OCI-LY3 (cell line): ENCODE measurements around the gene EVA1A.

Source experiments
- H2AFZ ChIP-seq: fragments of 200-600, 300-600 bp; shearing (Covaris generic); 2 replicates; pipeline ENCODE4 v1.6.0; 2014; ENCODE audit warnings: antibody characterized with exemption, low read depth, low read length
- H3K27ac ChIP-seq: fragments of 200-600, 300-600 bp; sonication (generic); 2 replicates; pipeline ENCODE4 v1.5.1; 2014; ENCODE audit warnings: mild to moderate bottlenecking, low read length, moderate library complexity, mixed read lengths
- H3K27me3 ChIP-seq: fragments of 200-600, 300-600 bp; sonication (generic); 2 replicates; pipeline ENCODE4 v1.6.1; 2014; ENCODE audit warnings: low read depth, low read length, mixed read lengths
- H3K36me3 ChIP-seq: fragments of 200-600, 300-600 bp; sonication (generic); replicated peaks from 2 replicates; pipeline ENCODE3; 2014; ENCODE audit warnings: low read depth, low read length, mixed read lengths
- H3K4me1 ChIP-seq: fragments of 300-600, 200-600 bp; sonication (generic); 2 replicates; pipeline ENCODE4 v1.6.1; 2014; ENCODE audit warnings: low read length, mixed read lengths
- H3K4me2 ChIP-seq: fragments of 200-600, 300-600 bp; sonication (generic); 2 replicates; pipeline ENCODE4 v1.6.1; 2014; ENCODE audit warnings: low read length, mixed read lengths
- H3K4me3 ChIP-seq: fragments of 300-600, 200-600 bp; sonication (generic); 2 replicates; pipeline ENCODE4 v1.5.1; 2014; ENCODE audit warnings: antibody characterized with exemption, mild to moderate bottlenecking, low read length, moderate library complexity
- H3K79me2 ChIP-seq: fragments of 300-600, 200-600 bp; shearing (Covaris generic); 2 replicates; pipeline ENCODE4 v1.6.1; 2014; ENCODE audit warnings: mild to moderate bottlenecking, low read length, mixed read lengths
- H3K9ac ChIP-seq: fragments of 300-600, 200-600 bp; shearing (Covaris generic); 2 replicates; pipeline ENCODE4 v1.6.0; 2014; ENCODE audit warnings: mild to moderate bottlenecking, low read length, moderate library complexity
- H3K9me3 ChIP-seq: fragments of 200-600, 300-600 bp; shearing (Covaris generic); 2 replicates; pipeline ENCODE4 v1.6.1; 2014; ENCODE audit warnings: low read length, mixed read lengths; ENCODE audit not compliant: insufficient read depth
- H4K20me1 ChIP-seq: fragments of 200-600, 300-600 bp; sonication (generic); 2 replicates; pipeline ENCODE4 v1.6.1; 2016; ENCODE audit warnings: low read length, mixed read lengths; ENCODE audit not compliant: insufficient read depth
- CTCF ChIP-seq: fragments of 200-600, 300-600 bp; sonication (generic); IDR thresholded peaks from 2 replicates; pipeline ENCODE4 v1.5.1; 2014; ENCODE audit warnings: antibody characterized with exemption, low read length, low read depth
- EZH2phosphoT487 ChIP-seq: fragments of 200-600 bp; shearing (Covaris generic); IDR thresholded peaks from 2 replicates; pipeline ENCODE4 v1.6.1; 2018; ENCODE audit warnings: antibody characterized with exemption, mixed run types, low read depth

EVA1A gene

GRCh38 chr2:75549401-75550253 is 11.1 kb downstream of the EVA1A start:
- Histone ChIP-seq H3K79me2 (no peaks in the 10 kb centered on the region), H2AFZ (no peak overlapping the region), H3K36me3 (no peaks in the 10 kb centered on the region), H3K9me3 (no peaks in the 10 kb centered on the region), H3K4me1 (no peaks in the 10 kb centered on the region), H3K9ac (no peak overlapping the region), H3K4me2 (no peak overlapping the region), H3K27ac (no peak overlapping the region), H4K20me1 (no peaks in the 10 kb centered on the region), H3K4me3 (no peak overlapping the region), H3K27me3 (peaks cover 21% of the 10 kb centered on the region; the same call in 1 of the 2 replicates)
- TF ChIP-seq EZH2phosphoT487 (no peak), CTCF (no peak)

DNA sequence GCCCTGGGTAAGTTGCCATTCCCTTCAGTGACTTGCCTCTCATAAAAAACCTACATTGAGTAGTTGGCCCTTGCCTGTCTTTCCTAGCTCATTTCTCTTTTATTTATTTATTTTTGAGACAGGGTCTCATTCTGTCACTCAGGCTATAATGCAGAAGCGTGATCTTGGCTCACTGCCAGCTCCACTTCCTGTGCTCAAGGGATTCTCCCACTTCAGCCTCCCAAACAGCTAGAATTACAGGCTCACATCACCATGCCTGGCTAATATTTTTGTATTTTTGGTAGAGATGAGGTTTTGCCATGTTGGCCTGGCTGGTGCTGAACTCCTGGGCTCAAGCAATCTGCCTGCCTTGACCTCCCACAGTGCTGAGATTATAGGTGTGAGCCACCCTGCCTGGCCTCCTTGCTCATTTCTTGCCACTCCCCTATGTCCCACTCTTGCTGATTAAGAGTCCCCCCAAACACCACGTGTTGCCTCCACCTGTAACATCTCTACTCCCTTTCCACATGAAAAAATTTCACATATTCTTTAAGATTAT is 12.6 kb downstream of the EVA1A start:
- H3K4me2 ChIP-seq: no peak overlapping the region
- no peaks in the 10 kb centered on the region for H4K20me1 ChIP-seq
- H3K4me1 ChIP-seq: no peaks in the 10 kb centered on the region
- no peak overlapping the region for H2AFZ ChIP-seq
- no peak overlapping the region for H3K27ac ChIP-seq
- peaks cover 21% of the 10 kb centered on the region; the same call in 1 of the 2 replicates for H3K27me3 ChIP-seq
- no peaks in the 10 kb centered on the region for H3K79me2 ChIP-seq
- H3K4me3 ChIP-seq: no peak overlapping the region
- no peaks in the 10 kb centered on the region for H3K9me3 ChIP-seq
- H3K36me3 ChIP-seq: no peaks in the 10 kb centered on the region
- TF ChIP-seq CTCF (no peak), EZH2phosphoT487 (no peak)
- H3K9ac ChIP-seq: no peak overlapping the region

DNA sequence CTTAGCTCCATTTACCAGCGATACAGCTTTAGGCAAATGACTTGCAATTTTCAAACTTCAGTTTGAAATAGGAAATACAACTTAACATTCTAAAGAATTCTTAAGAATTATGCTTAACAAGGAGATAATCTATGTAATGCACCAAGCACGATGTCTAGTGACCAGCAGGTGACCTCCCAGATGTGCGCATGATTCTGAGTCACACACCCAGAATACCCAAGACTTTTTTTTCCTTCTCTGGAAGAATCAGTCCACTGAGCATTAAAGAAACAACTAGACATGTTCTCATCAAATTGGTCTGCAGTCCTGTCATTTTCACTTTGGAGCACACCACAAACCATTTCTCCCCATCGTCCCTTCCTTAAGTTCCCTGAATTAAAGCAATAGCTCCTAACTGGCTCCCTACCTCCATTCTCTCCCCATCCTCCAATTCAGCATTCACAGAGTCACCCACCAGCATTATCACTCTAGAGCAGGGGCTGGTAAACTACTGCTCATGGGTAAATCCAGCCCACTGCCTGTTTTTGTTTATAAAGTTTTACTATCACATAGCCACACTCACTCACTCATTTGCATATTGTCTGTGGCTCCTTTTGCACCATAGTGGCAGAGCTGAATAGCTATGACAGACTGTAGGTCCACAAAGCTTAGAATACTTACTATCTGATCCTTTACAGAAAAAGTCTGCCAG is 13.2 kb downstream of the EVA1A start:
- Histone ChIP-seq H3K36me3 (no peaks in the 10 kb centered on the region), H3K79me2 (no peaks in the 10 kb centered on the region), H3K27me3 (peaks cover 21% of the 10 kb centered on the region; the same call in 1 of the 2 replicates), H3K4me2 (no peak overlapping the region), H4K20me1 (no peaks in the 10 kb centered on the region), H3K4me1 (no peaks in the 10 kb centered on the region), H3K27ac (no peak overlapping the region), H3K4me3 (no peak overlapping the region), H3K9me3 (no peaks in the 10 kb centered on the region), H3K9ac (no peak overlapping the region), H2AFZ (no peak overlapping the region)
- no peak for TF ChIP-seq EZH2phosphoT487
- TF ChIP-seq CTCF: no peak

DNA sequence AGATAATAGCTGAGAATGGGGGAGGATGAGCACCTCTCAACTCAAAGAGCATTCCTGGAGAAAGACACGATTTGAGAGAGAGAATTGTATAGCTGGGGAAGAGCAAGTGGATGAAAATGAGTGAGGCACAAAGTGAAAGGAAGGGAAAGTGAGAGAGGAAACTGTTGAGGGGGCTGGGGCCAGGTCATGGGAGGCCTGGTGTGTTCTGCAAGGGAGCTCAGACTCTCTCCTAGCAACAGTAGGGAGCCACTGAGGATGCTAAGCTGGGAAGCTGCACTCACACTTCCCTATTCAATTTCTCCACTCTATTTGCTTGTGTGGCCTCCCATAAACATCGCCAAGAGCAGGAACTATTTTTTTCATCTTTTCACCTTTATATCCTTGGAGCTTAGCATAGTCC is 14.8 kb downstream of the EVA1A start:
- Histone ChIP-seq H3K4me2 (no peak overlapping the region), H3K27ac (no peak overlapping the region), H3K9me3 (no peaks in the 10 kb centered on the region), H3K9ac (no peak overlapping the region), H4K20me1 (no peaks in the 10 kb centered on the region), H3K79me2 (no peaks in the 10 kb centered on the region), H3K36me3 (no peaks in the 10 kb centered on the region), H3K27me3 (peaks cover 16% of the 10 kb centered on the region; the same call in 1 of the 2 replicates), H3K4me3 (no peak overlapping the region), H3K4me1 (no peaks in the 10 kb centered on the region), H2AFZ (no peak overlapping the region)
- TF ChIP-seq EZH2phosphoT487 (no peak), CTCF (no peak)
